NCI-H446 treated with DMSO at 0.1 percent for 48 hours (cell line): ENCODE measurements around the gene CCT2.
"Not testable (repeated sequence)": the region's sequence is repeated elsewhere in the genome, so short reads cannot be mapped to it uniquely, and the experiment has no call there.

Experiments
- DNase-seq: peaks from one replicate; lab custom pipeline; 2025; lab: John Stamatoyannopoulos, UW

CCT2 gene

DNA sequence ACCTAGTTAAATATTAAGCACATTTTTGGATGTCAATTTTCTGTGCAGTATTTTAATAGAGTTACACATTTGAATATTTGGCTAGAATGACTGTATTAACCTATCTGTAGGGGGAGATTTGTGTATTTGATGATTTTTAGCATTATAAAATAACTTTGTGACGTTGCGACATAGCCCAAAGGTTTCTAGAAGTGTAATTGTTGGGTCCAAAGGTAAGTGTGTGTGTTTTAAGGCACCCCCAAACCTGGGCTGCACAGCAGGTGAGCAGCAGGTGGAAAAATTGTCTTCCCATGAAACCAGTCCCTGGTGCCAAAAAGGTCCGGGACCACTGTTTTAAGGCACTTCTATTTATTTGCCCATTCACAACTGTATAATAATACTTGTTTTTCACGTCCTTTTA, 3.3 kb downstream of the CCT2 start:
- no peak for DNase-seq

DNA sequence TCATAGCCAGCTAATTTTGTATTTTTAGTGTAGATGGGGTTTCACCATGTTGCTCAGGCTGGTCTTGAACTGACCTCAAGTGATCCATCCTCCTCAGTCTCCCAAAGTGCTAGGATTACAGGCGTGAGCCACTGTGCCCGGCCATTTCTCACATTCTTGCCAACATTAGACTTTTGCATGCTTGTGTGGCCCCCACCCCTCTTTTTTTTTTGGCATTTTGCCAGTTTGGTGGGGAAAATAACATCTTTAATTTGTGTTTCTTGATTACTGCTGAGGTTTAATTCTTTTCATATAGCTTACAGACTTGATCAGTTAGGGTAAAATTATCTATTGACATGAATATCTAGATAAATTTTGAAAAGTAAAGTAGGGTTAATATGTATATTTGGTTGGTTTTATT, 3.8 kb downstream of the CCT2 start:
- no peak for DNase-seq

DNA sequence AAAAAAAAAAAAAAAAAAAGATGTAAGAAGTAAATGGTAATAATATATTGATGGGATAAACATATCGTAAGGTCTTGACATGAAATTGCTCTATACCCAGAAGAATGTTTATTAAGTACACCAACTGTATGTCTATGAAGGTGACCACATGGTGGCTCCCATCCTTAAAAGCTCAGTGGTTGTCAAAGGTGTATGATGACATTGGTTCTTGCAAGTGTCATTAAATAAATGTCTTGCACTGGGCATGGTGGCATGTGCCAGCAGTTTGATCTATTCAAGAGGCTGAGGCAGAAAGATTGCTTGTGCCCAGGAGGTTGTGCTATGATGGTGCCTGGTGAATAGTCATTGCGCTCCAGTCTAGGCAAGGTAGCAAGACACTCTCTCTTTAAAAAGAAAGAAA, 10.4 kb downstream of the CCT2 start:
- DNase-seq, result no peak

DNA sequence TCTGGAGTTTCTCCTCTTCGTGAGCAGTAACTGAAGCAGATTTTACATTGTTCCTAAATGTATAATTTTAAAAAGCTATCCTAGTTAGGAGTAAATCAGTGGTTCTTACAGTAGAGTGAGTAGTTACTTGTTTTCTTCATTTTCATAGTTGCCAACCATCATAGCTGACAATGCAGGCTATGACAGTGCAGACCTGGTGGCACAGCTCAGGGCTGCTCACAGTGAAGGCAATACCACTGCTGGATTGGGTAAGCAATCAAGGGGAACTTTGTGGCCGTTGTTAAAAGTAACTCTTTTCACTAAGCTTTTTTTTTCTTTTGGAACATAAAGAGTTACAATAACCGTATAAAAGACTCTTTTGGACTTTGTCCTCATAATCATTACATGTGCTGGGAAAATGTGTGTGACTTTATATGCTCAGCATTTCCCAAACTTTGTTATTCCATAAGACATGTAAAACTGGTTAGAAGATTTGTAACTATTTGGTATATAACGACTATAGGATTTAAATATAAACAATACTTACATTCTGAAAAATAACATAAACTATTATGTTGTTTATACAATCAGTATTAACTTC, 13.0 kb downstream of the CCT2 start:
- DNase-seq, result no peak

DNA sequence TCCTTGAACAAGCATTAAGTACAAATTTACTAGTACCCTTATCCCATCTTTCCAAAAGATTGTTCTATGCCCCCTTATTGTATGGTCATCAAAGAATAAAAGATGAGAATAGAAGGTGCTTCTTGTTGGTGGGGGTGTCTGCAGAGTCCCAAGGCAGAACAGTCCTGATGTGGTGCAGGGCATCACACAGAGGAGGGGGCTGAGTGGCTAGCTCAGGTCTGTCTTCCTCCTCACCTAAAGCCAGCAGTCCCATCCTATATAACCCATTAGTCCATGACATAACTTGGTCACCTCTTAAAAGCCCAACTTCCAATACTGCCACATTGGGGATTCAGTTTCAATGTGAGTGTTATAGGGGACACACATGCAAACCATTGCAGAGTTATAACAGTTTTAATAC, 15.5 kb downstream of the CCT2 start:
- DNase-seq, result no peak

DNA sequence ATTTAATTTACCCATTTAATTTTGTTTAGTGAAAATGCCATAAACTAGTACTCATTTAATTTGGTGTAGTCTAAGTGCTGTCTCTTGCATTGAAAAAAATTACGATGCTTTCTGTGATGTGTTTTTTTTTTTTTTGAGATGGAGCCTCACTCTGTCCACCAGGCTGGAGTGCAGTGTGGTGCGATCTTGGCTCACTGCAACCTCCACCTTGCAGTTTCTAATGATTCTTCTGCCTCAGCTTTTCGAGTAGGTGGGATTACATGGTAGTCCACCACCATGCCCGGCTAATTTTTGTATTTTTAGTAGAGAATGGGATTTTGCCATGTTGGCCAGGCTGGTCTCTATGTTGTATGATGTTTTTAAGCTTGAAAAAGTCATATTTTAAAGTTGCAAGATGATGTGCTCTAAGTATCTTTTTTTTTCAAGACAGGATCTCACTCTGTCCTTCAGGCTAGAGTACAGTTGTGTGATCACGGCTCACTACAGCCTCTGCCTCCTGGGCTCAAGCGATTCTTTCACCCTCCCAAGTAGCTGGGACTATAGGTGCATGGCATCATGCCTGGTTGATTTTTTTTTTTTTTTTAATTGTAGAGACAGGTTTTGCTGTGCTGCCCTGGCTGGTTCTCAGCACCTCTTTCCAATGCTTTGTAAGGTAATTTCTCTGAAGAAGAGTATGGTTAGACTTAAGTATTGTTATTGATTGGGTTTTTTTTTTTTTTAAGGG, 16.9 kb downstream of the CCT2 start:
- no peak for DNase-seq

DNA sequence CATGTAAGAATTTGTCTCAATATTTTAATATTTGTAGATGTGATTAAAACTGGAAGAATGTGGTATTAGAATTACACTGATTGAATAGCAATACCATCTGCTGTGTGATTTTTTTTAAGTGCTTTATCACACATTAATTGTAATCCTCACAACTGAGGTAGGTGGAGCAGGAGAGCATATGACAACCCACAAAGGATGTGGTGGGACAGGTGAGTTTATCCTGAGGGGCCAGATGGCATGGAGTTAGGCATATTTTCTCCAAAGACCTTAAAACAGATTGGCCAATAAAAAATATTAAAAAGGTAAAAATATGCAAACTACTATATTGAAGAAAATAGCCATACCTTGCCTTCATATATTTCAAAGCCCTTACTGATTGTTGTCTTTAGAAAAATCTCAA, 17.7 kb downstream of the CCT2 start:
- no peak for DNase-seq

DNA sequence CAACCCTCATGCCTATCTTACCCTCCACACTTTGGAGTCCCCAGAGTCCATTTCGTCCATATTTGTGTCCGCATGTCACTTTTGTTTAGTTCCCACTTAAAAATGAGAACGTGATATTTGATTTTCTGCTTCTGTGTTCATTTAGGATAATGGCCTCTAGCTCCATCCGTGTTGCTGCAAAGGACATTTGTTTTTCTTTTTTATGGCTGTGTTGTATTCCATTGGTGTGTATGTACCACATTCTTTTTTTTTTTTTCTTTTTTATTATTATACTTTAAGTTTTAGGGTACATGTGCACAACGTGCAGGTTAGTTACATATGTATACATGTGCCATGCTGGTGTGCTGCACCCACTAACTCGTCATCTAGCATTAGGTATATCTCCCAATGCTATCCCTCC, 18.3 kb downstream of the CCT2 start:
- DNase-seq, result not testable (repeated sequence)

DNA sequence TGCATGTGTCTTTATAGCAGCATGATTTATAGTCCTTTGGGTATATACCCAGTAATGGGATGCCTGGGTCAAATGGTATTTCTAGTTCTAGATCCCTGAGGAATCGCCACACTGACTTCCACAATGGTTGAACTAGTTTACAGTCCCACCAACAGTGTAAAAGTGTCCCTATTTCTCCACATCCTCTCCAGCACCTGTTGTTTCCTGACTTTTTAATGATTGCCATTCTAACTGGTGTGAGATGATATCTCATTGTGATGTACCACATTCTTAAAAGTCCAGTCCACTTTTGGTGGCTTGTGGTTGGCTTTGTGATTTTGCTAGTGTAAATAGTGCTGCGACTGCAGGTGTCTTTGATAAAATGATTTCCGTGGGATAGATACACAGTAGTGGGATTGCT, 19.0 kb downstream of the CCT2 start:
- DNase-seq, result not testable (repeated sequence)

DNA sequence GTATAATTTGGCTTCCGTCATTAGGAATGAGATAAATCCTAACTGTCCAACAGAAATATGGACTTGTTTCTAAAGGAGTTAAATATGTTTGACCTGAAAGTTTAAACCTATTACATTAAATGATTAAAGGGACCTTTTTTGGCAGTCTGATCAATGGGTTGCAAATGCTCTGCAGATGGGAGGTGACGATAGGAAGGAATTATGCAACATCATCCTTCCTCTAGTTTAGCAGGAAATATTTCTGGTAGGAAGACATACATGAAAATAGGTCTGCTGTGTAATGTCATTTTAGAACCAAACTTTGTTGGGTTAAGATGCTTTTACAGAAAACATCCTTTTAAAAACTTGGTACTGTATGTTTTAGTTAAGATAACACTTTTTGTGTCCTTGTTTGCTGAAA, 22.9 kb downstream of the CCT2 start:
- DNase-seq, result no peak

DNA sequence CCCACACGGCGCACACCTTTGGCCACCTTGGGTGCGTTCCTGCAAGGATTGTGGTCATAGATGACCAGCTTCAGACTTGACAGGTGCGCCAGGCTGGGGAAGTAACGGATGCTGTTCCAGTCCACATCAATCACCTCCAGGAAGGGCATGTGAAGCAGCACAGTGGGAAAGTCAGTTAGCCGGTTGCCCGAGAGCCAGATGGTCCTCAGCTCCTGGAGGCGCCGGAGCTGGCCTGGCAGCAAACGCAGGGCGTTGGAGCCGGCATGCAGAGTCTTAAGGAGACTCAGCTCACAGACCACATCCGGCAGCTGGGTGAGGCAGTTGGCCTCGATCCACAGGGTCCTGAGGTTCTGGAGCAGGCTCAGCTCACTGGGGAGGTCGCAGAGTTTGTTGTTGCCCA, 24.9 kb downstream of the CCT2 start:
- peak; percentile 41 for DNase-seq

DNA sequence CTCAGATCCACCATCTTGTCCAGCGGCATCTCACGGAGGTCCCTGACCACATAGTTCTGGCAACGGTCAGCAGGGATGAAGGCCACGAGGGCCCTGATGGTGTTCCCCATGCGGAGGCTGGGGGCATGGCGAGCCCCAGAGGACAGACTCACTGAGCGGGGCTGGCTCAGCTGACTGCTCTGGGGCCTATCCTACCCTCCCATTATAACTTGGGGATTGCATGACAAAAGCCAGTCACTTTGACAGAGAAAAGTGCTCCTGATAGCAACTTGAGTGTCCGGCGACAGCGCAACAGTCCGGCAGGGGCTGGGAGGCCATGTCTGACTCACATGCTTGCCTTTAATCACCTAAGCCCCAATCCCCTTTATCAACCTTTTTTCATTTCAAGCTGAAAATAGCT, 25.5 kb downstream of the CCT2 start, which contains the start of gene LRRC10:
LRRC10 (minus strand) TSS at position 179 of the 400 bp plus-strand sequence; CDS start at position 110, 69 bp downstream.
- DNase-seq, result no peak

DNA sequence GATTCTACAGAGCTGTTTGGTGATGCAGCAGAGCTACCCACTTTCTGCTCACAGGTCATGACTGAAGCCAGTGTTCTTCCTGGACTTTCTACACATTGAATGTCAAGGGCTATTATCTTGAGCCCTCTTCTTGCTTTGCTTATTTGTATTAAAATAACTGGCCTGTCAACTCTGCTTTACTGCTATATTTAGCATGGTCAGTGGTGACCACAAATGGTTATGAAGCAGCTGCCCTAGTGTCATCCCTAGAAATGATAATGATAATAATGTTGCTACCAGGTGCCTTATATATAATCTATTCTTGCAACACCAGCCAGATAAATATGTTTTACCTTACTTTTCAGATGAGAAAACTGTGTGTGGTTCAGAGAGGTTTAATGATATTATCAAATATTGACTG, 28.1 kb downstream of the CCT2 start:
- DNase-seq, result no peak

DNA sequence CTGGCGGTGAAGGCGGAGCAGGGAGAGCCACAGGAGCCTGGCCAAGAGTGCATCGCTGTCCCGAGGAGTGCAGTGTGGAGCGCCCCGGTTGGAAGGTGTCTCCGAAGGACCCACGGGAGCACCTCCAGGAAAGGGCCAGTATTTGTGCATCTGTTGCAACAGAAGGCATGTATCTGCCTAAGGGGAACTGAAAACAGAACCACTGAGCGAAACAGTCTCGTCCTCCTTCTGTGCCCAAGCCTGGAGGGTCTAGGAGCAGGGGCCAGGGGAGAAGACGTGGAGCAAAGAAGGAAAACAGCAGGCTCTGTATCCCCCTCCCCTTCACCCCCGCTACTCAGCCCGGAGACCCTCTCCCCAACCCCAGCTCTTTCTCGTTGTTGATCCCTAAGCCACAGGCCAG, 30.8 kb downstream of the CCT2 start:
- DNase-seq, result no peak

DNA sequence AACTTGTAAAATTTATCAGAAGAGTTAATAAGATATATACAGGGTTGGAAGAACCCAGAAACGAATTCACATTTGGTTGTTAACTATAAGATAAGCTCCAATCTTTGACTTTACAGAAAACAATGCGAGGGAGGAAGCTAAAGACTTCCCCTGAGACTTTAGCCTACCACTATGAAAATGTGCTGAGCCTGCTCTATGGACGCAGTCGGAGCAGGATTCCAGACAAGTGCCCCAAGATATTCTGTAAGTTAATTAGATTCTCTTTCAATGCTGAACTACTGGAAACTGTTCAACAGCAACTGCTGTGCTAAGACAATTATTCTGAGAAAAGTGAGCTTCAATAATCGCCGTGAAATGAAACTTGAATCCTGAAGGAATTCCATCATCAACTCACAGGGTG, 33.8 kb downstream of the CCT2 start:
- DNase-seq, result no peak

DNA sequence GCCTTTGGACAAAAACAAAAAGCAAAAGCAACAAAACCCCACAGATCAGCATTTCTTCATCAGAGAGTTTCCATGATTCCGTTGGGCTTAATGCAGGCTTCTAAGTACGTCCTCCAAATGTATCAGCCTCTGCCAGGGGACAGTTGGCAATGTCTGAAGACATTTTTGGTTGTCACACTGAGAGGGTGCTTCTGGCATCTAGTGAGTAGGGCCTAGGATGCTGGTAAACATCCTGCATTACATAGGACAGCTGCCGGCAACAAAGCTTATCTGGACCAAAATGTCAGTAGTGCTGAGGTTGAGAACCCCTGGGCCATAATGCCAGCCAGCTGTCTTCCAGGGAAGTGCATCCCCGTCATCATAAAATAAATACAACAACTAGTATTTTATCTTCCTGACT, 34.8 kb downstream of the CCT2 start:
- DNase-seq, result no peak

DNA sequence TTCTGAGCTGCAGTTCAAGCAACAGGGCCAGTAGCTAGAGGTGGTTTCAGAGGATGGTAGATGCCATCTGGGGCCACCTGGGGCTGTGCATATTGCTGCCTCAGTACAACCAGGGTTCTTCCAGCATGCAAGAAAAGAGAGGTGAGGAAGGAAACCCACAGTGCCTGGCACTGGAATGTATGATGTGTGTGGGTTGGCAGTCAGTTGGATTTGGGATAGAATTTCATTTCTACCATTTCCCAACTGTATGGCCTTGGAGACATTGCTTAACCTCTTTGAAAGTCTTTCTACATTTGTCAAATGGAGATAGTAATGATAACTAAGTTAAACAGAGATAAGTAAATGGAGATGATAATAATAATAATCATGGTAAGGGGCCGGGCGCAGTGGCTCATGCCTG, 35.7 kb downstream of the CCT2 start:
- DNase-seq, result no peak

DNA sequence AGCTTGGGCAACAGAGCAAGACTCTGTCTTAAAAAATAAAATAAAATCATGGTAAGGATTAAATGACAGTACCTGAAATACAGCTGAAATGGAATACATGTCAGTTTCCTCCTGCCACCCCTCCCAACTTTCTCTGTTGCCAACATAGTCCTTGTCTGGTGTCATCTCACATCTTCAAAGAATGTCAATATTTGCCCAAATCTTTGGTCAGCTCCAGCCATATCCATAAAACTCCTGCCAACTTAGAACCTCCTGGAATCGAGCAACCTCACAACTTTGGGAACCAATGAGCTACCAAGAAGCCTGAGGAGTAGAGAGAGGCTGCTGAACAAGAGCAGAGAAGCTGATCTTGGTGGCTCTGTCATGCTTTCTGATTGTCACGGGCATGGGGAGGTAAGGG, 36.3 kb downstream of the CCT2 start:
- DNase-seq, result no peak

DNA sequence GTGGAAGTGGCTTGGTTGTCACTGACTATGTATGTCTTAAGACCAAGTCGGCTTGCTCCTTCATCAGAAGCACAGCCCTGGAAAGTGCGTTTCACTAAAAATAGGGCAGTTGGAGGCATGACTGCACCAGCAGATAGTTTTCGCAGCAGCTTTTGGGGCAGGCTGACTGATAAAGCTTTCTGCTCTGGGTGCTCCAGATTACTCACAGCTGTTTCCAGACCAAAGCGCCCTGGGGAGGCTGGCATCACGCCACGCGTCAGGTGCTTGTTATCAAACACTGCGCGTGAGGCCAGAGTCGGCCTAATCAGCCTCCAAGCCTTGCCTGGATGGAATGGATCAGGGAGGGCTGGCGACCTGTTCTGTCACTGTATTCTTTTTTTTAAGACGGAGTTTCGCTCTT, 38.7 kb downstream of the CCT2 start:
- DNase-seq, result no peak

DNA sequence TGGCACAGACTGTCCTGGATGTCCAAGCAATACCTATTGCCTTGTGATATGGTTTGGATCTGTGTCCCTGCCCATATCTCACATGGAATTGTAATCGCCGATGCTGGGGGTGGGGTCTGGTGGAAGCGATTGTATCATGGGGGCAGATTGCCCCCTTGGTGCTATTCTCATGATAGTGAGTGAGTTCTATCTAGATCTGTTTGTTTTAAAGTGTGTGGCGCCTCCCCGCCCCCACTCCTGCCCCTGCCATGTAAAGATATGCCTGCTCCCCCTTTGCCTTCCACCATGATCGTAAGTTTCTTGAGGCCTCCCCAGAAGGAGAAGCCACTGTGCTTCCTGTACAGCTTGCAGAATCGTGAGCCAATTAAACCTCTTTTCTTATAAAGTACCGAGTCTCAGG, 42.2 kb downstream of the CCT2 start:
- no peak for DNase-seq

DNA sequence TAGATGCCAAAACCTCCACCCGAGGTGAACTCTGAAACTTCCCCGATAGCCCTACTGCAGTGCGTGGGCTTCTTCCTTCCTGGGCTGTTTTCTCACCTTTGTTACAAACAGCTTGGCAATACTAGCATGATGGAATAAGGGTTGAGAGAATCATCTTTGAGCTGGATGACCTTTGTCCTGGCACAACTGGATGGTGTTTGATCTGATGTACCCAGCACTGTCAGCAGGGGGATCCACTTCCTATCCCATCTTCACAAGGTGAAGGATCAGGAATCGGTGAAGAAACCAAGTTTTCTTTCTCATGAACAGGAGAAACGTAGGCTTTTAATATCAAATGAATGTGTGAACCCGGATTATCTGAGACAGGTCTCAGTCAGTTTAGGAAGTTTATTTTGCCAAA, 44.9 kb downstream of the CCT2 start:
- no peak for DNase-seq

DNA sequence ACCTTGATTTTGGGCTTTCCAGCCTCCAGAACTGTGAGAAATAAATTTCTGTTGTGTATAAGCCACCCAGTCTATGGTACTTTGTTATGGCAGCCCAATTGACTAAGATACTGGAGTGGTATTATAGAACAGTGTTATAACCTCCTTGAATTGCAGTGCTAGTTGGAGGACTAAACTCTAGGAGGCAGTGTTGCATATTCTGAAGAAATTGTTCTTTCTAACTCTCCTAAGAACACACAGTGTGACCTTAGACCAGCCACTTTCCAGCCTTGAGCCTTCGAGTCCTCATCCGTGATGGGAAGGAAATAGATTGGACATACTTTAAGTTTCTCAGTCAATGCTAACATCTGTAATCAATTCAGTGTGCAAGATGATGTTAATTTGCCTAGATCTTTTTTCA, 47.8 kb downstream of the CCT2 start:
- DNase-seq, result no peak

DNA sequence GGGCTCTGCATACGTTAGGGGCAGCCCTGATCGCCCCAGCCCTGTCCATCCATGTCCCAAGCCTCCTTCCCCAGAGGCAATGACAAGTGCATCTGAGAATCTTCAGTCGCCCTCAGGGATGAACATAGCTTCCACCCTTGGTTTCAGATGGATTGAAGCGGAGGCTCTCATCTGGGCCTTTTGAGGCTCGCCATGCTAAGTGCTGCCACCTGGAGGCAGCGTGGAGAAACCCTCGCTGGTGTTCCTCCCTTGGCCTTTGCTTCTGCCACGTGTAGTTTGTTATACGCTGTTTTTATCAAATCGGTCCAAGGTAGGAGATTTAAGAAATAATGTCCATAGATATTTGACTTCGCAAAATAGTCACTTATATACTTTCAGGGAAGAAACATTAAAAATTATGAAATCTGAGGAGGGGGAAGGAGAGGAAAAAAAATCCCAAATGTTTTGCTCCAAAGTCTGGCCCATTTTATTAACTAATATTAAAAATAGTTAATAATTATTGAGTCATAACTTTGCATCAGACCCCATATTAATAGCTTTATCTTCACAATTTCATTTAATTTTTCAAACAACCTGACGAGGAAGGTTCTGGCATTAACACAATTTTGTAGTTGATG, 54.2 kb downstream of the CCT2 start:
- no peak for DNase-seq

DNA sequence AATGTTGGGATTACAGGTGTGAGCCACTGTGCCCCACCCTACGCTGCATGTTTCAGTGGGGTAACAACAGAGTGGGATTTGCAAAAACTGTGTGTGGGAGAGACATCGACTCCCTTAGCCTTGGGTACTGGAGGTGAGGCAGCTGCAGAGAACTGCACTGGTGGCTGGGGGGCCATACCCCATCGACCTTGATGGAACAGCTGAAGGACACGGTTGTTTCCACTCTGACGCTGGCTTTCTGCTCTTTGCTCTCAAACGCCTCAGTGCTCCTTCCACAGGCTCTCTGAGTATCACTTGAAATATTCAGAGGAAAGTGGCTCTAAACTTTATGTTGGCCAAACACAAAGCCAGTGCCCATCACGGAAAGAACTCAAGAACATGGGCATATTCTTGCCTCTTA, 56.3 kb downstream of the CCT2 start:
- DNase-seq, result no peak
